ENCODE data around the gene FOXM1.

Gene FOXM1

GRCh38 chr12:2912216-2912575, 35.2 kb upstream of the FOXM1 start:
- Histone ChIP-seq H3K9me3 (ENCODE audit: insufficient read depth, low read length) (no peaks in the 10 kb centered on the region), H3K4me3 (ENCODE audit: insufficient read length, low read depth) (no peak overlapping the region), H3K36me3 (ENCODE audit: insufficient read depth, insufficient read length, low read length) (peaks cover 63% of the 10 kb centered on the region), H3K27me3 (ENCODE audit: insufficient read depth, insufficient read length) (no peaks in the 10 kb centered on the region), H3K9ac (ENCODE audit: insufficient read length, low read depth) (no peak overlapping the region), H3K4me1 (ENCODE audit: insufficient read depth, insufficient read length) (no peaks in the 10 kb centered on the region)
- TF ChIP-seq ZNF274 (IDR thresholded peaks at IDR 0.05; ENCODE audit: low read depth, low read length) (no peak), YY1 (IDR thresholded peaks at IDR 0.05; ENCODE audit: insufficient read depth, insufficient read length) (no peak), SUZ12 (IDR thresholded peaks at IDR 0.05; ENCODE audit: extremely low read depth, insufficient read depth, insufficient read length) (no peak)
- no peak for DNase-seq (ENCODE audit: low read depth, low spot score)

GRCh38 chr12:2904260-2904659, 27.3 kb upstream of the FOXM1 start:
- Histone ChIP-seq H3K27me3 (ENCODE audit: insufficient read depth, insufficient read length) (no peaks in the 10 kb centered on the region), H3K9me3 (ENCODE audit: insufficient read depth, low read length) (no peaks in the 10 kb centered on the region), H3K4me1 (ENCODE audit: insufficient read depth, insufficient read length) (no peaks in the 10 kb centered on the region), H3K9ac (ENCODE audit: insufficient read length, low read depth) (no peak overlapping the region), H3K4me3 (ENCODE audit: insufficient read length, low read depth) (no peak overlapping the region), H3K36me3 (ENCODE audit: insufficient read depth, insufficient read length, low read length) (peaks cover 10% of the 10 kb centered on the region)
- DNase-seq (ENCODE audit: low read depth, low spot score) = no peak
- TF ChIP-seq ZNF274 (IDR thresholded peaks at IDR 0.05; ENCODE audit: low read depth, low read length) (no peak), YY1 (IDR thresholded peaks at IDR 0.05; ENCODE audit: insufficient read depth, insufficient read length) (no peak), SUZ12 (IDR thresholded peaks at IDR 0.05; ENCODE audit: extremely low read depth, insufficient read depth, insufficient read length) (no peak)

- H3K27me3 ChIP-seq (ENCODE audit: insufficient read depth, insufficient read length) = no peaks in the 10 kb centered on the region
- no peaks in the 10 kb centered on the region for H3K9me3 ChIP-seq (ENCODE audit: insufficient read depth, low read length)
- H3K36me3 ChIP-seq (ENCODE audit: insufficient read depth, insufficient read length, low read length) = peaks cover 12% of the 10 kb centered on the region
- no peak overlapping the region for H3K9ac ChIP-seq (ENCODE audit: insufficient read length, low read depth)
- TF ChIP-seq YY1 (IDR thresholded peaks at IDR 0.05; ENCODE audit: insufficient read depth, insufficient read length) = no peak
- no peak for TF ChIP-seq ZNF274 (IDR thresholded peaks at IDR 0.05; ENCODE audit: low read depth, low read length)
- TF ChIP-seq SUZ12 (IDR thresholded peaks at IDR 0.05; ENCODE audit: extremely low read depth, insufficient read depth, insufficient read length) = no peak
- H3K4me1 ChIP-seq (ENCODE audit: insufficient read depth, insufficient read length) = no peaks in the 10 kb centered on the region
- no peak overlapping the region for H3K4me3 ChIP-seq (ENCODE audit: insufficient read length, low read depth)
- DNase-seq (ENCODE audit: low read depth, low spot score) = no peak
Measured at GRCh38 chr12:2902272-2902880, 25.4 kb upstream of the FOXM1 start.

- Histone ChIP-seq H3K27me3 (ENCODE audit: insufficient read depth, insufficient read length) (no peaks in the 10 kb centered on the region), H3K36me3 (ENCODE audit: insufficient read depth, insufficient read length, low read length) (peaks cover 24% of the 10 kb centered on the region), H3K9ac (ENCODE audit: insufficient read length, low read depth) (no peak overlapping the region), H3K9me3 (ENCODE audit: insufficient read depth, low read length) (no peaks in the 10 kb centered on the region), H3K4me1 (ENCODE audit: insufficient read depth, insufficient read length) (no peaks in the 10 kb centered on the region), H3K4me3 (ENCODE audit: insufficient read length, low read depth) (no peak overlapping the region)
- TF ChIP-seq YY1 (IDR thresholded peaks at IDR 0.05; ENCODE audit: insufficient read depth, insufficient read length) (no peak), SUZ12 (IDR thresholded peaks at IDR 0.05; ENCODE audit: extremely low read depth, insufficient read depth, insufficient read length) (no peak), ZNF274 (IDR thresholded peaks at IDR 0.05; ENCODE audit: low read depth, low read length) (no peak)
- DNase-seq (ENCODE audit: low read depth, low spot score) = no peak
Measured at GRCh38 chr12:2900642-2901041, 23.7 kb upstream of the FOXM1 start.

- no peak overlapping the region for H3K4me3 ChIP-seq (ENCODE audit: insufficient read length, low read depth)
- no peak for DNase-seq (ENCODE audit: low read depth, low spot score)
- no peaks in the 10 kb centered on the region for H3K9me3 ChIP-seq (ENCODE audit: insufficient read depth, low read length)
- H3K4me1 ChIP-seq (ENCODE audit: insufficient read depth, insufficient read length) = peaks cover 3% of the 10 kb centered on the region
- H3K36me3 ChIP-seq (ENCODE audit: insufficient read depth, insufficient read length, low read length) = peaks cover 21% of the 10 kb centered on the region
- H3K9ac ChIP-seq (ENCODE audit: insufficient read length, low read depth) = no peak overlapping the region
- TF ChIP-seq ZNF274 (IDR thresholded peaks at IDR 0.05; ENCODE audit: low read depth, low read length) = no peak
- TF ChIP-seq SUZ12 (IDR thresholded peaks at IDR 0.05; ENCODE audit: extremely low read depth, insufficient read depth, insufficient read length) = no peak
- TF ChIP-seq YY1 (IDR thresholded peaks at IDR 0.05; ENCODE audit: insufficient read depth, insufficient read length) = no peak
- H3K27me3 ChIP-seq (ENCODE audit: insufficient read depth, insufficient read length) = no peaks in the 10 kb centered on the region
Measured at GRCh38 chr12:2897418-2897817, 20.4 kb upstream of the FOXM1 start.

GRCh38 chr12:2895511-2895910, 18.5 kb upstream of the FOXM1 start:
- no peak for DNase-seq (ENCODE audit: low read depth, low spot score)
- Histone ChIP-seq H3K27me3 (ENCODE audit: insufficient read depth, insufficient read length) (no peaks in the 10 kb centered on the region), H3K4me3 (ENCODE audit: insufficient read length, low read depth) (no peak overlapping the region)

GRCh38 chr12:2895051-2895451, 18.1 kb upstream of the FOXM1 start:
- no peaks in the 10 kb centered on the region for H3K9me3 ChIP-seq (ENCODE audit: insufficient read depth, low read length)

More at GRCh38 chr12:2895511-2895910, 18.5 kb upstream of the FOXM1 start:
- Histone ChIP-seq H3K4me1 (ENCODE audit: insufficient read depth, insufficient read length) (peaks cover 3% of the 10 kb centered on the region), H3K9me3 (ENCODE audit: insufficient read depth, low read length) (no peaks in the 10 kb centered on the region), H3K9ac (ENCODE audit: insufficient read length, low read depth) (no peak overlapping the region), H3K36me3 (ENCODE audit: insufficient read depth, insufficient read length, low read length) (peaks cover 21% of the 10 kb centered on the region)
- no peak for TF ChIP-seq ZNF274 (IDR thresholded peaks at IDR 0.05; ENCODE audit: low read depth, low read length)
- TF ChIP-seq YY1 (IDR thresholded peaks at IDR 0.05; ENCODE audit: insufficient read depth, insufficient read length) = no peak
- TF ChIP-seq SUZ12 (IDR thresholded peaks at IDR 0.05; ENCODE audit: extremely low read depth, insufficient read depth, insufficient read length) = no peak

More at GRCh38 chr12:2895051-2895451, 18.1 kb upstream of the FOXM1 start:
- peaks cover 3% of the 10 kb centered on the region for H3K4me1 ChIP-seq (ENCODE audit: insufficient read depth, insufficient read length)
- no peak for DNase-seq (ENCODE audit: low read depth, low spot score)
- H3K4me3 ChIP-seq (ENCODE audit: insufficient read length, low read depth) = no peak overlapping the region
- no peak for TF ChIP-seq ZNF274 (IDR thresholded peaks at IDR 0.05; ENCODE audit: low read depth, low read length)
- no peak for TF ChIP-seq SUZ12 (IDR thresholded peaks at IDR 0.05; ENCODE audit: extremely low read depth, insufficient read depth, insufficient read length)
- TF ChIP-seq YY1 (IDR thresholded peaks at IDR 0.05; ENCODE audit: insufficient read depth, insufficient read length) = no peak
- no peaks in the 10 kb centered on the region for H3K27me3 ChIP-seq (ENCODE audit: insufficient read depth, insufficient read length)
- H3K36me3 ChIP-seq (ENCODE audit: insufficient read depth, insufficient read length, low read length) = peaks cover 21% of the 10 kb centered on the region
- H3K9ac ChIP-seq (ENCODE audit: insufficient read length, low read depth) = no peak overlapping the region
